Hematopoietic multipotent progenitor cell (in vitro differentiated cells): ENCODE measurements around the gene FBXW8. TPM values are rescaled to one million over a fixed set of nuclear protein-coding genes. Genes with fewer than 3 reads are reported as not detected.

Experiments used
- DNase-seq, 3 donors: peaks; one replicate each; pipeline ENCODE4 v3.0.0-alpha.2; 2011 to 2015; ENCODE audit warnings: low read depth in 2 of 3, low spot score in 2 of 3
- total RNA-seq: library from RNA; depleted of rRNA; stranded (reverse); fragments of >200 nt; gene quantifications from one replicate; pipeline ENCODE4 v1.2.3, GENCODE V29; 2012

Gene FBXW8
- total RNA-seq, 1 donor, result 18.9 TPM

GRCh38 chr12:116982791-116983411, 72.2 kb downstream of the FBXW8 start:
- no peak for DNase-seq

GRCh38 chr12:116984098-116984497, 73.3 kb downstream of the FBXW8 start:
- DNase-seq, result no peak

DNA sequence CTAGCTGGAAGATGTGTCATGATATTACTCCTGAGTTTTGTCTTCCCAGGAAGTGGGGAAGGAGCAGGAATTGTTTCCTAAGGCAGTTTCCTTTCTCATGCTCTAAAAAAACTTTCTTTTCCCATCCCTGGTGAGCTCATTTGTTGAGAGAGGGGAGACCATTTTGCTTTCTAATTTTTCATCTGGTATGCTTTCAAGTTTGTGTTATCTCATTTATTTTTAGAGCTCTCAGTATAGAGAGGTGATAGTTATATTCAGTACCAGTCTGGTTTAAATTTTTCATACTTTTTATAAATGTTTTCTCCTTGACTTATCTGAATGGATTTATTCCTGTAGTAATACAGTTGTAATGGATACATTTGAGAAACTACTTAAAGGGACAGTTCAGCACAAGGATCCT, 79.6 kb downstream of the FBXW8 start:
- no peak for DNase-seq

- DNase-seq, result no peak
Observed at GRCh38 chr12:116990971-116991966, 80.5 kb downstream of the FBXW8 start.

- DNase-seq, result no peak
Observed at GRCh38 chr12:116996093-116996492, 85.3 kb downstream of the FBXW8 start.

- DNase-seq, result no peak
Observed at GRCh38 chr12:116996621-116997020, 85.9 kb downstream of the FBXW8 start.

- DNase-seq, result no peak
Observed at GRCh38 chr12:116999066-116999465, 88.3 kb downstream of the FBXW8 start.

DNA sequence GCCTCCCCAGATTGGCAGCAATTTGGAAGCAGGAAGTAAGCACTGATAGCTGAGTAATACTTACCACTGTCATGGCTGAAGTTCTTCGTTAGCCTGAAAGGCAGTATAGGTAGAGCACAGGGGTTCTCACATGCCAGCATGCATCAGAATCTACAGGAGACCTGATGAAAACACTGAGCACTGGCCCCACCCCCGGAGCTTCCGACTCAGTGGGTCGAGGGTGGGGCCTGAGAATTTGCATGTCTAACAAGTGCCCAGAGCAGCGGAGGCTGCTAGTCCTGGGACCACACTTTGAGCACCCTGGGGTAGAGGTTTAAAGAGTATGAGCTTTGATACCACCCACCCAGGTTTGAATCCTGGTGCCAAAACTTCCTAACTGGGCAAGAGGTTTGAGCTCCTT, 89.6 kb downstream of the FBXW8 start:
- no peak for DNase-seq

- no peak for DNase-seq
Observed at GRCh38 chr12:117002051-117002817, 91.5 kb downstream of the FBXW8 start.

GRCh38 chr12:117003883-117004404, 93.2 kb downstream of the FBXW8 start:
- no peak for DNase-seq

DNA sequence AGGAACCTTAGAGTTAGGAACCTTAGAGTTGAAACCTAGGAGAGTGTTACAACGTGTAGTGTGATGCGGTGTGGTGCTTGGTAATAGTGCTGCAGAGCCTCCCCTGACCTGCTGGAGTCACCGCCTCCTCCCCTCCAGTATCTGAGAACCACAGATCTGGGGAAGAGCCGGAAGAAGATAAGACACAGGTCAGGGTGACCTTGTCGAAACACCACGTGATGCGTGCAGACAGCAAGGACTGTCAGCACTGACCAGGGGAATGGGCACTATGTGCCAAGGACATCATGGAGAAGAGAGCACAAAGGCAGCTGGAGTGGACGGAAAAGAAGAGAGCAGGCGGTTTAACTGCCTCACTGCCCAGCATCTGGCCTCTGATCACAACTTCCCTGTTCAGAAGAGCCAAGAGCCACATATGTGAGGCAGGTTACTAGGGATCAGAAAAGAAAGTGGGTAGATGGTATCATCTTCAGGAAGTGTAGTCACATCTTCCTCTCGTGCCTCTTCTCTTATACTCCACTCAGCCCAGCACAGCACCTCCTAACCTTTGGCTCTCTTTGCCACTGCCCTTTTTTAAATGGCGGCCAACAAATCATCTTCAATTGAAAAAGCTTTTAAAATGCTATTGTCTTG, 94.8 kb downstream of the FBXW8 start:
- no peak for DNase-seq

DNA sequence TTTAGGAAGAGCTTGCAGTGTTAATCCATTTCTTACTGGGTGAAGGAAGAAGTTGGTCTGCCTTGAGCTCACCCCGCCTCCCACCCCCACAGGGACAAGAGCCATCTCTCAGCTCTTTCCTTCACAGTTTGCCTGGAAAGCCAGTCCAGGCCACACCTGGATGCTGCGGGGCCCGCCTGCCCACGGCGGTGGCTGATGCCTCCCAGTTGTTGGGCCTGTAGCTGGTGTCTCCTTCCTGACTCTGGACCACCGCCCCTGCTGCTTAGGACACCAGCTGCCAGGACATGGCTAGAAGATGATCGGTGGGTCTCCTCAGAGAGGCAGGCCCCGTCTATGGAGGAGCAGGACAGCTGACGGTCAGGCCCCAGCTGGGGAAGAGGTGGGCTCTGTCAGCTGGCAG, 95.6 kb downstream of the FBXW8 start:
- DNase-seq, result no peak

DNA sequence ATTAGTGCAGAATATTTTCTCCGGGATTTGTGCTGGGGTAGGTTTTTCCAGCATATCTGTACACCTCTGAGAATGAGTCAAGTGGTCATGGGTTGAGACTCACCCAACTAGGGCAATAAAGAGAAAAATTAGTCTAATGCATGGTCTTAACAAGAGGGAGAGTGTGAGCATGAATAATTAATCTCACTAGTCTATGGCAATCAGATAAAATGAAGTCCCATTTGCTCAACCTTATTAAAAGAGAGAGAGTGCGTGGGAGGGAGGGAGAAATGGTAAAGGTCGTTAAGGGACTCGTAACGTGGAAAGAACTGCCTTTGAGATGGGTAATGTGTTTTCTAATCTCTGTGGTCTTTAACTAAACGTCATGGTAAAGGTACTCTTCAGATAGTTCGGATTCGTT, 96.8 kb downstream of the FBXW8 start:
- DNase-seq, result no peak

DNA sequence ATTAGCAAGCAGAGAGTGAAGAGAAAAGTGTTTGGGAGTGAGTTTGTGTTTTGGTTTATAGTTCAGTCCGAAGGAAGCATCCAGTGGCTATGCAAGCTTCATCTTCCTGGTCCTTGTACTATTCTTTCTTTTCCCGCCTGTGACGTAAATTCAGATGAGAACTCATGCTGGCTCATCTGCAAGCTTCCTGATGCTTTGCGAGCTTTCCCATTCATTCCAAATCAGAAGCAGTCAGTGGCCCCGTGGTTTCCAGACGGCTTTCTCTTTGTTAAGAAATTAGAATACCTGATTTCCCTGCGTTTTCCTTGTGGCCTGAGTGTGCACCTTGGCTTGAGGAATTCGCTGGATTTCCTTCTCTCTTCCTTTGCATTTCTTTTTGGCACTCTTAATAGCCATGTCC, 99.0 kb downstream of the FBXW8 start:
- no peak for DNase-seq

GRCh38 chr12:117010693-117011451, 100.1 kb downstream of the FBXW8 start:
- DNase-seq, result no peak

DNA sequence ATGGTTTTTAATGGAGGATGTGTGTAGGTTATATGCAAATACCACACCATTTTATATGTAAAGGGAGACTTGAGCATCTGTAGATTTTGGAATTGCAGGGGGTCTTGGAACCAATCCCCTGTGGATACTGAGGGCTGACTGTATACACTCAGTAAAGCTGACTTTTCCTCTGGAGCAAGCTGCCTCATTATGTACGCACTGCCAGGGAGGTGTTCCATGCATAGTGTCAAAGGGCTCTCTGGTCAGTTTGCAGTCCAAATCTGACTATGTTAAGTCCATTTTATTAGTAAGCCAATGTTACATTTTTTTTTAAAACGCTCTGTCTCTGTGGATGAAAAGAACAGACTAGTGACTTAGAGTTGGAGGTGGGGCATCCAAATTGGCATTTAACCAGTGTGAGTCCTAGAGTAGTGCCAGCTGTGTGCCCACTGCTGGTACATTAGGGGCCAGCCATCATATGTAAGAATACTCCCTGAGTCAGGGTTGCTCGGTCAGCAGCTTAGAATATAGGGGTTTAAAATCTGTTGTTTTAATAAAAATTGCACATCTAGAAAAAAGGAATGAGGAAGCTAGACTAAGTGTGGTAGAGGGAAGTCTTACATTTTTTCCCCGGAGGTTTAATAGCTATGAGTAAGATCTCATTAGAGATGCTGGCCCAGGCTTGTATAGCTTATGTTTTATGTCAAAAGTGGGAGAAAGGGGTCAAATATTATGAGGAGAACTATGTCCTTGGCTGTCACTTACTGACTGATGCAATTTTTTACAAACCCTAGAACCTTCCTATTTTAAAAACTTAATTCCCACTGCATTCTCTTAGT, 101.4 kb downstream of the FBXW8 start:
- DNase-seq, result no peak

DNA sequence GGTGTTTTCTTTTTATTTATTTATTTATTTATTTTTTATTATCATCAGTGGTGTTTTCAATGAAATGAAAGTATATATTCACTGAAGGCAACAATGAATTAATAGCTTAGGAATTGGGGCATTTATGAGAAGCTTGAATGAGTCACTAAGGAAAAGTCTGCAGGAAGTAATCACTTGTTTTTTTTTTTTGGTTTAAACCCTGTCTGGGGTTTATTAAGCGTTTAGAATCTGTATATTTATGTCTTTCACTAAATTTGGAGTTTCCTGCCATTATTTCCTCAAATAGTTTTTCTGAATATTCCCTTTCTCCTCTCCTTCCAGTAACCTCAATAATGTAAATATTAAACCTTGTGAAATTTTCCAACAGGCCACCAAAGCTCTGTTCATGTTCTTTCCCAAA, 103.0 kb downstream of the FBXW8 start:
- peak in 1 of 3 donors; percentile 13 for DNase-seq

- peak in 1 of 3 donors; percentile 11 for DNase-seq
Observed at GRCh38 chr12:117014342-117014887, 103.7 kb downstream of the FBXW8 start.

DNA sequence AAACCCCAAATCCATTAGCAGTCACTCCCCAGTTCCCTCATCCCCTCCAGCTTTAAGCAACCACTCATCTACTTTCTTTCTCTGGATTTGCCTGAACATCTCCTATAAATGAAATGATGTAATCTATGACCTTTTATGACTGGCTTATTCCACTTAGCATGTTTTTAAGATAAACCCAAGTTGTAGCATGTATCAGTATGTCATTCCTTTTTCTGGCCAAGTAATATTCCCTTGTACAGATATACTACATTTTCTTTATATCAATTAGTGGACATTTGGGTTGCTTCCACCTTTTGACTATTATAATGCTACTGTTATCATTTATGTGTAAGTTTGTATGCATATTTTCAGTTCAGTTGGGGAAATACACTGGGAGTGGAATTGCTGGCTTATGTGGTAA, 105.1 kb downstream of the FBXW8 start:
- no peak for DNase-seq
